WTC11 (cell line): ENCODE results near the gene RSU1. TPM values are rescaled to one million over a fixed set of nuclear protein-coding genes. Genes with fewer than 3 reads are reported as not detected.

Experiments
- ATAC-seq: fragments of 200-7000 bp; cut with Tn5 transposase; 2 replicates; pipeline ENCODE4 v1.10.0; 2021; ENCODE audit warnings: mild to moderate bottlenecking, moderate library complexity
- CTCF ChIA-PET: fragments of 300-600 bp; sonication (Branson Sonifier 250); formaldehyde crosslinking; loops from one replicate; lab custom pipeline; 2021; ENCODE audit warnings: antibody characterized with exemption; lab: Charles Lee
- POLR2A ChIA-PET: fragments of 350-600 bp; sonication (Branson Sonifier 250); formaldehyde crosslinking; loops from one replicate; lab custom pipeline; 2021; ENCODE audit warnings: antibody characterized with exemption; lab: Charles Lee
- DNase-seq: peaks from one replicate; pipeline ENCODE4 v3.0.0; 2021; ENCODE audit warnings: low spot score
- H3K27ac Mint-ChIP-seq: 2 replicates; pipeline ENCODE4 v1.8.0; 2021; ENCODE audit warnings: mixed read lengths
- H3K27me3 Mint-ChIP-seq: 2 replicates; pipeline ENCODE4 v1.8.0; 2021; ENCODE audit warnings: low read depth, mild to moderate bottlenecking, moderate library complexity, mixed read lengths
- H3K36me3 Mint-ChIP-seq: 2 replicates; pipeline ENCODE4 v1.8.0; 2021; ENCODE audit warnings: mixed read lengths
- H3K4me1 Mint-ChIP-seq: 2 replicates; pipeline ENCODE4 v1.8.0; 2022; ENCODE audit warnings: mixed read lengths
- H3K4me3 Mint-ChIP-seq: 2 replicates; pipeline ENCODE4 v1.8.0; 2021; ENCODE audit warnings: mild to moderate bottlenecking, moderate library complexity, mixed read lengths
- H3K9me3 Mint-ChIP-seq: 2 replicates; pipeline ENCODE4 v1.8.0; 2021; ENCODE audit warnings: mixed read lengths
- AFF4 ChIP-seq: sonication (generic); formaldehyde crosslinking; IDR thresholded peaks from 2 replicates; pipeline ENCODE4 v1.8.1; 2023; ENCODE audit warnings: mild to moderate bottlenecking, missing genetic modification reagents, borderline replicate concordance
- GABPB1 ChIP-seq: sonication (generic); formaldehyde crosslinking; IDR thresholded peaks from 2 replicates; pipeline ENCODE4 v1.8.1; 2023; ENCODE audit warnings: mild to moderate bottlenecking, missing genetic modification reagents
- GRHL2 ChIP-seq: fragments of 250-450 bp; sonication (Bioruptor Pico); IDR thresholded peaks from 2 replicates; pipeline ENCODE4 v1.8.0; 2022; ENCODE audit warnings: mild to moderate bottlenecking, moderate library complexity; ENCODE audit not compliant: insufficient replicate concordance, severe bottlenecking
- IRF2 ChIP-seq: sonication (generic); formaldehyde crosslinking; IDR thresholded peaks from 2 replicates; pipeline ENCODE4 v1.8.0; 2022; ENCODE audit warnings: low read depth, missing genetic modification reagents, borderline replicate concordance
- JUN ChIP-seq: sonication (generic); formaldehyde crosslinking; IDR thresholded peaks from 2 replicates; pipeline ENCODE4 v1.8.0; 2023; ENCODE audit warnings: mild to moderate bottlenecking, missing genetic modification reagents
- MXD4 ChIP-seq: fragments of 250-450 bp; sonication (Bioruptor Pico); IDR thresholded peaks from 2 replicates; pipeline ENCODE4 v1.8.0; 2021; ENCODE audit warnings: mild to moderate bottlenecking, moderate library complexity, borderline replicate concordance
- NFYB ChIP-seq: sonication (generic); formaldehyde crosslinking; conservative IDR thresholded peaks from 2 replicates; pipeline ENCODE4 v1.8.0; 2022; ENCODE audit warnings: low read depth, missing genetic modification reagents
- NR3C1 ChIP-seq: sonication (generic); formaldehyde crosslinking; conservative IDR thresholded peaks from 2 replicates; pipeline ENCODE4 v1.8.1; 2023; ENCODE audit warnings: low read depth, mild to moderate bottlenecking, missing genetic modification reagents
- TEAD1 ChIP-seq: sonication (generic); formaldehyde crosslinking; IDR thresholded peaks from 2 replicates; pipeline ENCODE4 v1.8.0; 2022; ENCODE audit warnings: mild to moderate bottlenecking, missing genetic modification reagents
- ZNF121 ChIP-seq: sonication (generic); formaldehyde crosslinking; IDR thresholded peaks from 2 replicates; pipeline ENCODE4 v1.8.0; 2023; ENCODE audit warnings: missing genetic modification reagents
- ZNF219 ChIP-seq: sonication (generic); formaldehyde crosslinking; IDR thresholded peaks from 2 replicates; pipeline ENCODE4 v1.8.0; 2023; ENCODE audit warnings: missing genetic modification reagents, mild to moderate bottlenecking, borderline replicate concordance
- ZNF416 ChIP-seq: fragments of 250-450 bp; sonication (Bioruptor Pico); IDR thresholded peaks from 2 replicates; pipeline ENCODE4 v1.9.0; 2021; ENCODE audit warnings: mild to moderate bottlenecking, inconsistent platforms
- ZSCAN18 ChIP-seq: fragments of 250-450 bp; sonication (Bioruptor Pico); IDR thresholded peaks from 2 replicates; pipeline ENCODE4 v2.1.2; 2022; ENCODE audit warnings: mild to moderate bottlenecking, moderate library complexity
- total RNA-seq: library from RNA; stranded (reverse); gene quantifications from 3 replicates; pipeline ENCODE4 v1.2.3, GENCODE V29; 2021
- TF ChIP-seq, protein P1 (sequence below): fragments of 250-450 bp; sonication (Bioruptor Pico); IDR thresholded peaks from 2 replicates; pipeline ENCODE4 v1.9.0; 2021; ENCODE audit warnings: moderate library complexity, mild to moderate bottlenecking, inconsistent platforms, borderline replicate concordance
- TF ChIP-seq, protein P2 (sequence below): sonication (generic); formaldehyde crosslinking; IDR thresholded peaks from 2 replicates; pipeline ENCODE4 v1.8.1; 2022; ENCODE audit warnings: mild to moderate bottlenecking, missing genetic modification reagents, moderate library complexity, borderline replicate concordance
- TF ChIP-seq, protein P3 (sequence below): sonication (generic); formaldehyde crosslinking; IDR thresholded peaks from 2 replicates; pipeline ENCODE4 v1.8.1; 2022; ENCODE audit warnings: mild to moderate bottlenecking, moderate library complexity, missing genetic modification reagents
- TF ChIP-seq, protein P4 (sequence below): fragments of 250-450 bp; sonication (Bioruptor Pico); conservative IDR thresholded peaks from 2 replicates; pipeline ENCODE4 v1.9.0; 2021; ENCODE audit warnings: mild to moderate bottlenecking

Gene RSU1
- total RNA-seq, 1 experiment from 2014 or later, result 46.4 TPM

DNA sequence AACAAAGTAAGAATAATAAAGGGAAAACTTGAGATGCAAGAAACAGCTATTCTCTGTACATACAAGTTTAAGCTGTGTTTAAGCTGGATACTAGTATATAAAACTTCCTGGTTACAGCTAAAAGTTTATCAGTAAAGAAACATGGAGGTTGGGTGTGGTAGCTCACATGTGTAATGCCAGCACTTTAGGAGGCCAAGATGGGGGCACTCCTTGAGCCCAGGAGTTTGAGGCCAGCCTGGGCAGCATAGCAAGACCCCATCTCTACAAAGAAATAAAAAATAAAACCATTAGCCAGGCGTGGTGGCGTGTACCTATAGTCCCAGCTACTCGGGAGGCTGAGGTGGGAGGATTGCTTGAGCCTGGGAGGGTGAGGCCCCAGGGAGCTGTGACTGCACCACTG lies 3.2 kb downstream of the RSU1 start:
- ChIA-PET CTCF (no interaction called here), POLR2A (interaction anchor here (0.5 kb wide), 1 partner anchor 265 kb away, joined by 3 read pairs; no protein-coding TSS in a partner anchor)
- DNase-seq (no peak), ATAC-seq (no peak)
- Mint-ChIP-seq H3K4me1 (peaks cover 12% of the 10 kb centered on the region), H3K27ac (no peak overlapping the region), H3K27me3 (peaks cover 3% of the 10 kb centered on the region; the same call in 1 of the 2 replicates), H3K4me3 (no peak overlapping the region), H3K9me3 (no peaks in the 10 kb centered on the region), H3K36me3 (peaks cover 5% of the 10 kb centered on the region; the same call in 1 of the 2 replicates)
- TF ChIP-seq ZNF121 (CRISPR knock-in tag), result 0 out of 2 replicates have a peak, but pooled peaks have one; percentile 44
- TF ChIP-seq MXD4, result no peak
- TF ChIP-seq, protein P1, sequence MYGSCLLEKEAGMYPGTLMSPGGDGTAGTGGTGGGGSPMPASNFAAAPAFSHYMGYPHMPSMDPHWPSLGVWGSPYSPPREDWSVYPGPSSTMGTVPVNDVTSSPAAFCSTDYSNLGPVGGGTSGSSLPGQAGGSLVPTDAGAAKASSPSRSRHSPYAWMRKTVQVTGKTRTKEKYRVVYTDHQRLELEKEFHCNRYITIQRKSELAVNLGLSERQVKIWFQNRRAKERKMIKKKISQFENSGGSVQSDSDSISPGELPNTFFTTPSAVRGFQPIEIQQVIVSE (CRISPR knock-in tag), result no peak
- TF ChIP-seq, protein P2, sequence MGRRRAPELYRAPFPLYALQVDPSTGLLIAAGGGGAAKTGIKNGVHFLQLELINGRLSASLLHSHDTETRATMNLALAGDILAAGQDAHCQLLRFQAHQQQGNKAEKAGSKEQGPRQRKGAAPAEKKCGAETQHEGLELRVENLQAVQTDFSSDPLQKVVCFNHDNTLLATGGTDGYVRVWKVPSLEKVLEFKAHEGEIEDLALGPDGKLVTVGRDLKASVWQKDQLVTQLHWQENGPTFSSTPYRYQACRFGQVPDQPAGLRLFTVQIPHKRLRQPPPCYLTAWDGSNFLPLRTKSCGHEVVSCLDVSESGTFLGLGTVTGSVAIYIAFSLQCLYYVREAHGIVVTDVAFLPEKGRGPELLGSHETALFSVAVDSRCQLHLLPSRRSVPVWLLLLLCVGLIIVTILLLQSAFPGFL (CRISPR knock-in tag), result no peak
- TF ChIP-seq, protein P3, sequence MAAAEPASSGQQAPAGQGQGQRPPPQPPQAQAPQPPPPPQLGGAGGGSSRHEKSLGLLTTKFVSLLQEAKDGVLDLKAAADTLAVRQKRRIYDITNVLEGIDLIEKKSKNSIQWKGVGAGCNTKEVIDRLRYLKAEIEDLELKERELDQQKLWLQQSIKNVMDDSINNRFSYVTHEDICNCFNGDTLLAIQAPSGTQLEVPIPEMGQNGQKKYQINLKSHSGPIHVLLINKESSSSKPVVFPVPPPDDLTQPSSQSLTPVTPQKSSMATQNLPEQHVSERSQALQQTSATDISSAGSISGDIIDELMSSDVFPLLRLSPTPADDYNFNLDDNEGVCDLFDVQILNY (CRISPR knock-in tag), result no peak

- peaks cover 7% of the 10 kb centered on the region for H3K4me1 Mint-ChIP-seq
- H3K27me3 Mint-ChIP-seq, result no peaks in the 10 kb centered on the region
- H3K36me3 Mint-ChIP-seq, result peaks cover 5% of the 10 kb centered on the region; the same call in 1 of the 2 replicates
- no peaks in the 10 kb centered on the region for H3K9me3 Mint-ChIP-seq
- ChIA-PET POLR2A (interaction anchor here (1.3 kb wide), 1 partner anchor 13 kb away, joined by 3 read pairs; no protein-coding TSS in a partner anchor), CTCF (interaction anchor here (0.9 kb wide), 1 partner anchor 931 kb away, joined by 3 read pairs; no protein-coding TSS in a partner anchor)
- ATAC-seq (no peak), DNase-seq (no peak)
- no peak overlapping the region for H3K4me3 Mint-ChIP-seq
- no peak overlapping the region for H3K27ac Mint-ChIP-seq
- TF ChIP-seq NFYB (CRISPR knock-in tag), result no peak
- TF ChIP-seq, protein P4, sequence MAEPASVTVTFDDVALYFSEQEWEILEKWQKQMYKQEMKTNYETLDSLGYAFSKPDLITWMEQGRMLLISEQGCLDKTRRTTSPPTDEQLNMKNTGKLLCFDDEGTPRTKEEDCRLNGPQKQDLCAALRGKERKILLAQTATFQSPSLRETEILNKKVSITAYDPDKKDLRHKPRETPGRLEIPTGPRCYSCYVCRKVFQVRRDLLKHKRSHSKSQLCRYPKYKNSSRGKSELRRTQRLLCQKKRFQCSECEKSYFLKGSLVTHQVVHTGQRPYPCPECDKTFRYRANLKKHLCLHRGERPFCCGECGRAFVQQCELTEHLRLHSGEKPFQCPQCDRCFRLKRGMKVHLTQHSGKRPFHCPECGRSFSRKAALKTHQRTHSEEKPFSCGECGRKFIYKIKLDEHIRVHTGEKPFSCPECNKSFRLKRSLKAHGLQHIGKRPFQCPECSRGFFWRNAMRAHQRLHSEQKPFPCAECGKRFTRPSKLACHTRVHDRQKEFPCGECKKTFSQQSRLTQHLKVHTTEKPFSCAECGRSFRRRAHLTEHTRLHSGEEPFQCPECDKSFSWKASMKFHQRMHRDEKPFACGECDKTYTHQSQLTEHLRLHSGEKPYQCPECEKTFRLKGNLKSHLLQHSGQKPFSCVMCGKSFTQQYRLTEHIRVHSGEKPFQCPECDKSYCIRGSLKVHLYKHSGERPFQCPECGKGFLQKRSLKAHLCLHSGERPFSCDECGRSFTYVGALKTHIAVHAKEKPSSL (CRISPR knock-in tag), result no peak
- TF ChIP-seq TEAD1 (CRISPR knock-in tag), result no peak
- no peak for TF ChIP-seq ZNF416 (CRISPR knock-in tag)
- TF ChIP-seq GRHL2 (CRISPR knock-in tag), result no peak
- TF ChIP-seq, protein P2 (CRISPR knock-in tag), result no peak
- no peak for TF ChIP-seq ZSCAN18 (CRISPR knock-in tag)
- no peak for TF ChIP-seq JUN
- TF ChIP-seq IRF2 (CRISPR knock-in tag), result no peak
- TF ChIP-seq, protein P3 (CRISPR knock-in tag), result no peak
- no peak for TF ChIP-seq AFF4
- TF ChIP-seq ZNF219, result no peak
- no peak for TF ChIP-seq NR3C1 (CRISPR knock-in tag)
- TF ChIP-seq GABPB1, result no peak
Observed at GRCh38 chr10:16812676-16813075, 4.5 kb downstream of the RSU1 start.
